ENCODE measurements around the gene EMC10.
"Not testable (repeated sequence)": the region's sequence is repeated elsewhere in the genome, so short reads cannot be mapped to it uniquely, and the experiment has no call there.

EMC10 gene

DNA sequence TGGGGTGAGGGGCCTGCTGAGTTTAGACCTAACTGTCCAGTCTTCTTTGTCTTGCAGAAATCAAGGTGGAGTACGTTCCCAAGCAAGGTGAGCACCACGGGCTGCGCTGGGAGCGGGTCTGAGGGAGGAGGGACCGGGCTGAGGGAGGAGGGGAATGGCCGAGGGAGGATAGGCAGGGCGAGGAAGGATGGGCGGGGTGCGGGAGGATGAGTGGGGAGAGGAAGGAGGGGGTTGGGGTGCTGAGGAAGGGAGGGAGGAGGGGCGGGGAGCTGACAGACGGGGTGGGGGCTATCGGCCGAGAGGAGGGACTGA lies 25.1 kb upstream of the EMC10 start:
- no peak for DNase-seq (ENCODE audit: low spot score)

DNA sequence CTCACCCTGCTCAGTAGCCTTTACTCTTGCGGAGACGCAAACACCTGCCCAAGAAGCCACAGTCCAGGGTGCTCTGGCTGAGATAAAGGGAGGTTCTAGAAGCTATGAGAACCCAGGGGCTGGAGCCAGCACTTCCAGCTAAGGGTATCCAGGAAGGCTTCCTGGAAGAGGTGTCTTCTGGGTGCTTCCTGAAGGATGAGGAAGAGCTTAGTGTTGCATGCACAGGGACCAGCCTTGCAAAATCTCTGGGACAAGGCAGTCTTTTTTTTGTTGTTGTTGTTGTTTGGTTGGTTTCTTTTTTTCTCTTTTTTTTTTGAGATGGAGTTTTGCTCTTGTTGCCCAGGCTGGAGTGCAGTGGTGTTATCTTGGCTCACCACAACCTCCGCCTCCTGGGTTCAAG lies 23.1 kb upstream of the EMC10 start:
- DNase-seq (ENCODE audit: low spot score) = no peak

DNA sequence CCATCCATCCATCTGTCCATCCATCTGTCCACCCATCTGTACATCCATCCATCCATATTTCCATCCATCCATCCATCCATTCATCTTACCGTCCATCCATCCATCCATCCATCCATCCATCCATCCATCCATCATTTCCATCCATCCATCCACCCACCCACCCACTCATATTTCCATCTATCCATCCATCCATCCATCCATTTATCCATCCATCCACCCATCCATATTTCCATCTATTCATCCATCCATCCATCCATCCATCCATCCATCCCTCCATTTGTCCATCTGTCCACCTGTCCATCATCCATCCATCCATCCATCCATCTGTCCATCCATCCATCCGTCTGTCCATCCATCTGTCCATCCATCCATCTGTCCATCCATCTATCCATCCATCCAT lies 20.3 kb upstream of the EMC10 start:
- DNase-seq (ENCODE audit: low spot score) = no peak

DNA sequence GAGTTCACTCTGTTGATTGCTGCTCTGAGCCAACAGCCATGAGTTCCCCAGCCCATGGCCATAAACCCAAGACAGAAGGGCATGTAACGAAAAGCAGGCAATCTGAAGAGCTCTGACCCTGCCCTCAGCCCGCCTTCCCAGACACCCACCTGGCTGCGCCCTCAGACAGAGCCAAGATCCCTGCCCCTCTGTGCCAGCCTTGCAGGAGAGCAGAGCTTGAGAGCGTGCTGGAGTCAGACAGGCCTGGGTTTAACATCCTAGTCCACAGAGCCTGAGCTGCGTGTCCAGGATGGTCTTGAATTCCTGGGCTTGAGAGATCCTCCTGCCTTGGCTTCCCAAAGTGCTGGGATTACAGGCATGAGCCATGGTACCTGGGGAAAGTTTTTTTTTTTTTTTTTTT lies 19.0 kb upstream of the EMC10 start:
- DNase-seq (ENCODE audit: low spot score) = no peak

DNA sequence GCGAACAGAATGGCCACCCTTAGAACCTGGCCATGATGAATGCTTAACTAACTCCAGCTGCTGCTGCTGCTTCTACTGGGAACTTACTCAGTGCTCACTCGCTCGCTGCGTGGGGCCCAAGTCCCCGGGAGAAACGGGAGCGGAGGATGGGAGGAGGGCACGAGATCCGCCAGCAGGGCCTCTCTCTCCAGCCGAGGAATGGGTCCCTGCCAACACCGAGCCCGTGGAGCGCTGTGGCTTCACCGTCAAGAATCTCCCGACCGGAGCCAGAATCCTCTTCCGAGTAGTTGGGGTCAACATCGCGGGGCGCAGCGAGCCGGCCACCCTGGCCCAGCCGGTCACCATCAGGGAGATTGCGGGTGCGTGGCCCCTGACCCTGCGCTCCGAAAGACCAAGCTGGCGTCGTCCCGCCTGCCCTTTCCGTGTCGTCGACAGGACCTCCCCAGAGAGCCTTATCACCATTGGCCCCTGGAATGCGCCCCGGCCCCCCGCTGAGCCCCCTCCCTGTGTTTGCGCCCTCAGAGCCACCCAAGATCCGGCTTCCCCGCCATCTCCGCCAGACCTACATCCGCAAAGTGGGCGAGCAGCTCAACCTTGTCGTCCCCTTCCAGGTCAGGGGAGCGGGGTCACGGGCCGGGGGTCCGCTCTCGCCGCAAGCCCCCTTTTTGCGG lies 17.8 kb upstream of the EMC10 start:
- no peak for DNase-seq (ENCODE audit: low spot score)

DNA sequence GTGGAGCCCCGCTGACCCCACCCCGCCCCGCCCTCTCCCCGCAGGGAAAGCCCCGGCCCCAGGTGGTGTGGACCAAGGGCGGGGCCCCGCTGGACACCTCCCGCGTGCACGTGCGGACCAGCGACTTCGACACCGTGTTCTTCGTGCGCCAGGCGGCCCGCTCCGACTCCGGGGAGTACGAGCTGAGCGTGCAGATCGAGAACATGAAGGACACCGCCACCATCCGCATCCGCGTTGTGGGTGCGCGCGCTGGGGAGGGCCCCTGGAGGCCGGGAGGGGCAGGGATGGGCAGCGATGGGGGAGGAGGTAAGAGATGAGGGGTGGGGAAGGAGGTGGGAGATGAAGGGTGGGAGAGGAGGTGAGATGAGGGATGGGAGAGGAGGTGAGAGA lies 17.2 kb upstream of the EMC10 start:
- DNase-seq (ENCODE audit: low spot score) = no peak

DNA sequence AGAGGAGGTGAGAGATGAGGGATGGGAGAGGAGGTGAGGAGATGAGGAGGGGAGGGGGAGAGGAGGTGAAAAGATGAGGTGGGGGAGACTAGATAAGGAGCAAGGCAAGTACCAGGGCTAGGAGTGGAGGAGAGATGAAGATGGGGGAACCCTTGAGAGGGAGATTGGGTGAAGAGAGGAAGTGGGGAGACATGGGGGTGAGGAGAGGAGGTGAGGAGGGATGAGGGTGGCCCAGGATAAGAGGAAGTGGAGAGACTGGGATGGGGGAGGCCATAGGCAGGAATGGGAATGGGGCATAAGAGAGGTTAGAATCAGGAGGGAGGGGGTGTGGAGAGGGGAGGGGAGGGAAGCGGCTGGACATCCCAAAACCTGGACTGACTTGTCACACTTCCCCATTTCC lies 16.7 kb upstream of the EMC10 start:
- DNase-seq (ENCODE audit: low spot score) = no peak

DNA sequence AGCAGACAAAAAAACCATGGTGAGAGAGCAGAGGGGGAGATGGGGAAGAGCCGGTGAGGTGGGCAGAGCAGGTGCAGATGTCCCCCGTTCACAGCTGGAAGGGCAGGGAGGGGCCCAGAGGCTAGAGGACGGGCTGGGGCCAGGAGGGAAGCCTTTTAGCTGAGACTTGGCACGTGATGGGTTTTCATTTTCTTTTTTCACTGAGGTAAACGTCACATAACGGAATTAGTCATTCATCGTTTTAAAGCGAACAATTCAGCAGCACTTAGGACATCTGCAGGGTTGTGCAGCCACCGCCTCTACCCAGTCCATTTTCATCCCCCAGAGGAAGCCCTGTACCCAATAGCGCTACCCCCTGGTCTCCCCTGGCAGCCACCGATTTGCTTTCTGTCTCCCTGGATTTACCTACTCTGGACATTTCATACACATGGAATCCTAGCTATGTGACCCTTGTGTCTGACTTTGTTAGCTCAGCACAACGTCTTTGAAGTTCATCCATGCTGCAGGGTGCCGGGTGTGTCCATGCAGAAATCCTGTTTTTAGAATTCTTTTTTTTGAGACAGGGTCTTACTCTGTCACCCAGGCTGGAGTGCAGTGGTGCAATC lies 16.0 kb upstream of the EMC10 start:
- DNase-seq (ENCODE audit: low spot score) = no peak

DNA sequence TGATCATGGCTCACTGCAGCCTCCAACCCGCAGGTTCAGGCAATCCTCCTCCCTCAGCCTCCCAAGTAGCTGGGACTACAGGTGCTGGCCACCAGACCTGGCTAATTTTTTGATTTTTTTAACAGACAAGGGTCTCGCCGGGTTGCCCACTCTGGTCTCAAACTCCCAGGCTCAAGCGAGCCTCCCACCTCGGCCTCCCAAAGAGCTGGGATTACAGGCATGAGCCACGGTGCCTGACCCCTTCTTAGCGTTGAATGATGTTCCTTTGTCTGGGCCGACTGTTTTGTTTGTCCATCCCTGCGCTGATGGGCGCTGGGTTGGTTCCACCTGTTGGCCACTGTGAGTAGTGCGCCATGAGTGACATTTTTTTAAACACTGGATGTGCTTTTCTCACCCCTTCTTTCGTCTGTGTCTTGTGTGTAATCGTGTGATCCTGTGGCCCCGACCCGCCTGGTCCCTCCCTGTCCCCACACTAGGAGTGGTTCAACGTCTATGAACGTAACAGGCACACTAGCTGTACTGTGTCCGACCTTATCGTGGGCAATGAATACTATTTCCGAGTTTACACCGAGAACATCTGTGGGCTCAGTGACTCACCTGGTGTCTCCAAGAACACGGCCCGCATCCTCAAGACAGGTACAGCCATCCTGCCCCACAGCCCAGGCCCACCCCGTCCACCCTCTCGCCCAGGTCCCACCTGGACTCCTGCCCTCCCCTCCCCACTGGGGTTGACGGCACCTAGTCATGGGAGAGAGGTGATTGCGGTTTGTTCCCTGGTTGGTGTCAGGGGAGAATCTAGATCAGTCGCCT lies 15.0 kb upstream of the EMC10 start:
- peak; percentile 74 for DNase-seq (ENCODE audit: low spot score)

GRCh38 chr19:50462970-50463369 lies 13.3 kb upstream of the EMC10 start:
- no peak for DNase-seq (ENCODE audit: low spot score)

GRCh38 chr19:50464348-50464747 lies 12.0 kb upstream of the EMC10 start:
- DNase-seq (ENCODE audit: low spot score) = no peak

GRCh38 chr19:50465000-50465399 lies 11.3 kb upstream of the EMC10 start:
- no peak for DNase-seq (ENCODE audit: low spot score)

- no peak for DNase-seq (ENCODE audit: low spot score)
Measured at GRCh38 chr19:50465986-50466705, 10.2 kb upstream of the EMC10 start.

- DNase-seq (ENCODE audit: low spot score) = no peak
Measured at GRCh38 chr19:50466706-50467039, 9.6 kb upstream of the EMC10 start.

DNA sequence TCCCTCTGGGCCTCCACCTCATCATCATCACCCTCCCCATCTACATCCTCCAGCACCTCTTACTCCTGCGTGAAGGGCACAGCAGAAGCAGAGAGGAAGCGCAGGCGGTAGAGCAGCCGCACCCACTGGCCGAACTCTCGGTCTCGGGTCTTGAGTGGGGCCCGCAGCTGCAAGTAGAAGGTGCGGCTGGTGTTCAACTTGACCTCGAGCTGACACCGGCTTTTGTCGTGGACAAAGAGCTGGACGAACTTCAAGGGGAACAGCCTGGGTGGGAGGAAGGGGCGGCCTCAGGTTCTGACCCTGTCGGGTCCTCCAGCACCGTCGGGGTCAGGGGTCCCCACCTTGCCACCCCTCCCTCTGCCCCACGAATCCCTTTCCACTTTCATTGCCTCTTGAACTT lies 8.7 kb upstream of the EMC10 start:
- DNase-seq (ENCODE audit: low spot score) = no peak

GRCh38 chr19:50468818-50469217 lies 7.5 kb upstream of the EMC10 start:
- DNase-seq (ENCODE audit: low spot score) = no peak

DNA sequence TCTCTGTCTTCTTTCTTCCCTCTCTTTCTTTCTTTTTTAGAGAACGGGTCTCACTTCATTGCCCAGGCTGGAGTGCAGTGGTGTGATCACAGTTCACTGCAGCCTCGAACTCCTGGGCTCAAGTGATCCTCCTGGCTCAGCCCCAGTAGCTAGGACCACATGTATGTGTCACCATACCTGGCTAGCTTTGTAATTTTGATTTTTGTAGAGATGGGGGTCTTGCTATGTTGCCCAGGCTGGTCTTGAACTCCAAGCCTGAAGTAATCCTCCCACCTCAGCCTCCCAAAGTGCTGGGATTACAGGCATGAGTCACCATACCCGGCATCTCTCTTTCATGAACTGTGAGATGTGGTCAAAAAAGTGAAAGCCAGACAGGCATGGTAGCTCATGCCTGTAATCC lies 3.0 kb upstream of the EMC10 start:
- DNase-seq (ENCODE audit: low spot score) = not testable (repeated sequence)

- DNase-seq (ENCODE audit: low spot score) = no peak
Measured at GRCh38 chr19:50475101-50475568, 1.2 kb upstream of the EMC10 start.

- no peak for DNase-seq (ENCODE audit: low spot score)
Measured at GRCh38 chr19:50475736-50476223, 527 bp upstream of the EMC10 start.

GRCh38 chr19:50476907-50477238 lies 566 bp downstream of the EMC10 start:
- no peak for DNase-seq (ENCODE audit: low spot score)

DNA sequence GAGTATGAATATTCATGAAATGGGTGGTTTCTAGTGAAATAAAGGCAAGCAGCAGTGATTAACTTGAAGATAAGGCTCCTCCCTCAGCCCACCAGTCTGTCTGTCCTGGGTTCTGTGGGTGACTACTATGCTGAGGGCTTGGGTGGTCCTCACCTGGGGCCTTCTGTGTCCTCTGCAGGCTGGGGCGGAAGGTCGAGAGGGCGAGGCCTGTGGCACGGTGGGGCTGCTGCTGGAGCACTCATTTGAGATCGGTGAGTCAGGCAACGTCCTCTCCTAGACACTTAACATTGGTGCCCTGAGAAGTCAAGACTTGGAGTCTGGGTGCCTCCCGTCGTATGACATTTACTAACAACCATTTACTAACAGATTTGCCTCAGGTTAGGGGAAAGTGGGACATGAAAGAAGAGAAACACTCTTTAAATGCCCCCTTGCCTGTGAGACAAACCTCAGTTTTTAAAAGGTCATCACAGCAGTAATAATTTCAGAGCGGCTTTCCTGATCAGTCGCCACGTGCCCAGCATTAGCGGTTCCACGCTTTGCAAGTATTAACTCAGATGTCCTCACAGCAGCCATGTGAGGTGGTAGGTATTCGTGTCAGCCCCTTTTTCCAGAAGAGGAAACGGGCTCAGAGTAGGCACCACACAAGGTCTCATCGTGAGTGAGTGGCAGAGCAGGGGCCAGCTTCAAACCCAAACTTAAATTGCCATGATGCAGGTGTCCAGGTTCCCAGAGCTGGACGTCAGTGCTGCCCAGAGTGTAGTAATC lies 1.6 kb downstream of the EMC10 start:
- DNase-seq (ENCODE audit: low spot score) = no peak
